IPS-11a (cell line): ENCODE measurements around the gene SURF1.
A peak's percentile ranks its signal among the peaks of the same experiment; 100 is the strongest.
"Not testable (repeated sequence)": the region's sequence is repeated elsewhere in the genome, so short reads cannot be mapped to it uniquely, and the experiment has no call there.

Source experiments
- H3K4me3 ChIP-seq: one replicate; pipeline ENCODE4 v1.5.1; 2013; ENCODE audit warnings: low read depth, low read length, control low read depth

SURF1 gene

GRCh38 chr9:133356391-133357091, at the start of gene SURF1, which contains the start of gene SURF2:
SURF1 (minus strand) TSS chr9:133356487; CDS start chr9:133356453, 34 bp downstream.
SURF2 (plus strand) TSS chr9:133356550; CDS start chr9:133356593, 43 bp downstream.
- peak within 1 kb of the TSS; percentile 91 for H3K4me3 ChIP-seq

- H3K4me3 ChIP-seq, result no peak overlapping the region
Observed at GRCh38 chr9:133405508-133406438, 49.5 kb upstream of the SURF1 start.

GRCh38 chr9:133404454-133405002, 48.2 kb upstream of the SURF1 start:
- H3K4me3 ChIP-seq, result no peak overlapping the region

- no peak overlapping the region for H3K4me3 ChIP-seq
Observed at GRCh38 chr9:133403766-133404453, 47.6 kb upstream of the SURF1 start.

- H3K4me3 ChIP-seq, result no peak overlapping the region
Observed at GRCh38 chr9:133402689-133403088, 46.4 kb upstream of the SURF1 start.

- no peak overlapping the region for H3K4me3 ChIP-seq
Observed at GRCh38 chr9:133401588-133401987, 45.3 kb upstream of the SURF1 start.

GRCh38 chr9:133400292-133400691, 44.0 kb upstream of the SURF1 start:
- no peak overlapping the region for H3K4me3 ChIP-seq

- H3K4me3 ChIP-seq, result no peak overlapping the region
Observed at GRCh38 chr9:133397895-133398294, 41.6 kb upstream of the SURF1 start.

- H3K4me3 ChIP-seq, result no peak overlapping the region
Observed at GRCh38 chr9:133397370-133397769, 41.1 kb upstream of the SURF1 start.

- no peak overlapping the region for H3K4me3 ChIP-seq
Observed at GRCh38 chr9:133396952-133397351, 40.7 kb upstream of the SURF1 start.

- H3K4me3 ChIP-seq, result no peak overlapping the region
Observed at GRCh38 chr9:133394687-133395271, 38.5 kb upstream of the SURF1 start.

- H3K4me3 ChIP-seq, result no peak overlapping the region
Observed at GRCh38 chr9:133393399-133393798, 37.1 kb upstream of the SURF1 start.

GRCh38 chr9:133392308-133392707, 36.0 kb upstream of the SURF1 start:
- not testable (repeated sequence) for H3K4me3 ChIP-seq

GRCh38 chr9:133391449-133391848, 35.2 kb upstream of the SURF1 start:
- H3K4me3 ChIP-seq, result not testable (repeated sequence)

GRCh38 chr9:133390713-133391112, 34.4 kb upstream of the SURF1 start:
- H3K4me3 ChIP-seq, result no peak overlapping the region

- H3K4me3 ChIP-seq, result no peak overlapping the region
Observed at GRCh38 chr9:133389562-133389961, 33.3 kb upstream of the SURF1 start.

- H3K4me3 ChIP-seq, result no peak overlapping the region
Observed at GRCh38 chr9:133389025-133389557, 32.8 kb upstream of the SURF1 start.

- no peak overlapping the region for H3K4me3 ChIP-seq
Observed at GRCh38 chr9:133387680-133388079, 31.4 kb upstream of the SURF1 start.

- no peak overlapping the region for H3K4me3 ChIP-seq
Observed at GRCh38 chr9:133386338-133386737, 30.1 kb upstream of the SURF1 start.

GRCh38 chr9:133385452-133385851, 29.2 kb upstream of the SURF1 start:
- no peak overlapping the region for H3K4me3 ChIP-seq
